Cerebellar cortex (tissue), 1 donor: ENCODE measurements around the gene PTRH1.

Source experiments
- DNase-seq: peaks from one replicate; pipeline ENCODE4 v3.0.0-alpha.2; 2015; ENCODE audit warnings: low spot score

The PTRH1 gene

DNA sequence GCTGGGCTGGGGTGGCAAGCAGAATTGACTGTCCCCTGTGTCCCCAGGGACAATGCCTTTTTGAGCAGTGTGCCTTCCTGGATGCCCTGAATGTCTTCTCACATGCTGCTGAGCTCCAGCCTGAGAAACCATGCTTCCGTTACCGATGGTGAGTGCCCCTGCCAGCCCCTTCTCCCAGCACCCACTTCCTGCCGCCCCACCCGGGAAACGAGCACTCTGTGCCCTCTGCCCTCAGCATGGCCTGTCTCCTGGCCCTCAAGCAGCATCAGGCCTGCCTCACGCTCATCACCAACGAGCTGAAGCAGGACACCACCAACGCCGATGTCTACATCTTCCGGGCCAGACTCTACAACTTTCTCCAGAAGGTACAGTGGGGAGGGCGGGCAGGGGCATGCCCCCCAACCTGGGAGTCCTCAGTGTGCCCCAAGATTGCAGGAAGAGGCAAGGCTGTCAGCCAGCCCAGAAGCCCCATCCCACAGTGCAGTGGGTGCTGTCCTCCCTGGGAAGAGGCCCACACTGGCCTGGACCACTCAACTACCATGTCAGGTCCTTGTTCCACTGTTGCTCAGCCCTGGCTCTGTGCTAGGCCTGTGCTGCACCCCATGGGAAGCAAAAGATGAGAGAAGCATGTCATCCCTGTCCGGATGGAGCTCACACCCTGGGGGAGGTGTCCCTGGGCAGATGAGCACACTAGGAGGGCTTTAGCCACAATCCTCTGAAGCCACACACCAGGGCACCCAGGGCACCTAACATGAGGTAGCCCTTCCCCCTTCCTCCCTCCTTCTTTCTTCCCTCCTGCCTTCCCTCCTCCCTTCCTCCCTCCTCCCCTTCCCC, 4.8 kb upstream of the PTRH1 start:
- no peak for DNase-seq

DNA sequence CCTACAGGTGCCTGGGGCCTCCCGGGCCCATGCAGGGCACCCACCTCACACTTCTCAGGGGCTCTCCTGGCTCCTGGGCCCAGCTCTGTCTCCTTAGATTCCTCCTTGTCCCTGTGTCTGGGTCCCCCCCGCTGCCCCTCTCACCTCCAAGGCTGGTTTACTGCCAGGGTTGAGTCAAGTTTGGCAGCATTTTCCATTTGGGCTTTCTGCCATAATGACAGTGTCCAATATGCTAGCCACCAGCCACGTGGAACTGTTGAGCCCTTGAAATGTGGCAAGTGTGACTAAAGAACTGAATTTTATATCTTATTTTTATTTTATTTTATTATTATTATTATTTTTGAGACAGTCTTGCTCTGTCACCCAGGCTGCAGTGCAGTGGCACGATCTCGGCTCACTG, 2.3 kb upstream of the PTRH1 start:
- peak; percentile 66 for DNase-seq

DNA sequence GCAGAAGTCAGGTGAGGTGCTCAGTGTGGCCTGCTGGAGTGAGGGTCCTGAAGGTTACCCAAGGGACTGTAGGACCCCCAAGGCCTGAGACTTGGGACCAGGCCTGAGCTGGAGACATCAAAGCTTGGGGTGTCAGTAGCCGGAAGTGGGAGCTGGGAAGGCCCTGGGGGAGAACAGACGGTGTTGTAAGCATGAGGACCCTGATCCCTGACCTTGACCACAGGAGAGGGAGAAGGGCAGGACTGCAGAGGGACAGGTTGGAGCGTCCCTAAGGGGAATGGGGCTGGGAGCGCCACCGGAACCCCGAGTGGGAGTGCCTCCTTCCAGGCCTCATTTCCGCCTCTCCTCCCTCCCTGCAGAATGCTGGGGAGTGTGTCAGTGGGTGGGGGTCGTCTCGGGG, 949 bp upstream of the PTRH1 start:
- DNase-seq, result no peak

DNA sequence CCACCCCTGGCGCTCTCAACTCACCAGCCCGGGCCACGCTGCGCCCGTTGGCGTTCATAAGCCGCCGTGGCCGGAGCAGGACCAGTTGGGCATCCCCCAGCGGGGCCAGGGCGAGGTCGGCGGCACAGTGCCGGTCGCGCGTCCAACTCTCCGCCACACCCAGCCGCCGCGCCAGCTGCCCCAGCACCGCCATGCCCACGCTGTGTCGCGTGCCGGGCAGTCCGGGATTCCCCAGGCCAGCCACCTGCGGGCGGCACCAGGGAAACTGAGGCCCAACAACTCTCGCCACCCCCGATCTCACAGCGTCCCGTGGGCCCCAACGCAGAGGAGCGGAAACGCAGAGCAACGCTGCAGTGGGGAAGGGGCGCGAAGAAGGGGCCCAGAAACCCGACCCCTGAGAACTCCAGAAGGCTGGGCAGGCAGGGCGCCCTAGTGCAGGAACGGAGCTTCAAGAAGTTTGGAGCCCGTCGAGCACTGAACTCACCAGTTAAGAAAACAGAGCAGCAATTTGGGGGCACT, 453 bp downstream of the PTRH1 start:
- DNase-seq, result no peak

DNA sequence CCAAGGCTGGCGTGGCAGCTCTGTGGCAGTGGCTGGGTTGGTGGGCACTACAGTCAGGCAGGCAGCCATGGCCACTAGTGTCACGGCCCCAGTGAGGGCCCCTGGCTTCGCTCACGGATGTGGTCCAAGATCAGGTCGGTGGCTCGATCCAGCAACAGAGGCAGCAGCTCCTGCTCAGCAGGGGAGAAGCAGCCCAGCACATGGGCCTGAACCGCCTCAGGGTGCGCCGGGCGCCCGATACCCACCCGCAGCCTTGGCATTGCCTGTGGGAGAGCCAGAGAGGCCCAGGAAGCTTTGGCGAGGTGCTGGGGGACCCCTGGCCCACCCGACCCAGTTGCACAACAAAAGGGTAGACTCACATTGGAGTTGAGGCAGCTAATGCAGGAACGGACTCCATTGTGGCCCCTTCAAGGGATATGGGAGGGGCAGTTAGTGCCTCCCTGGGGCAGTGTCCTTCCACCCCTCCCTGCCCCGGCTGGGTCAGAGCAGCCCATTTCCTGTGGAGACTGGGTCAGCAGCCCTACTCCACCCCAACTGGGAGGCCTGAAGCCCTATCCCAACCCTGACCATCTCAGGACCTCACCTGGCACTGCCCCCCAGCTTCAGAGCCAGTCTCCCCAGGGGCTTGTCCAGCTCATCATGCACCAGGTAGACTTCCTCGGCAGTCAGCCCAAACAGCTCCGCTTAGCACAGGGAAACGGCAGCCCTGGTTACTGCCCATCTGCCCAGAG, 1.3 kb downstream of the PTRH1 start:
- DNase-seq, result no peak

DNA sequence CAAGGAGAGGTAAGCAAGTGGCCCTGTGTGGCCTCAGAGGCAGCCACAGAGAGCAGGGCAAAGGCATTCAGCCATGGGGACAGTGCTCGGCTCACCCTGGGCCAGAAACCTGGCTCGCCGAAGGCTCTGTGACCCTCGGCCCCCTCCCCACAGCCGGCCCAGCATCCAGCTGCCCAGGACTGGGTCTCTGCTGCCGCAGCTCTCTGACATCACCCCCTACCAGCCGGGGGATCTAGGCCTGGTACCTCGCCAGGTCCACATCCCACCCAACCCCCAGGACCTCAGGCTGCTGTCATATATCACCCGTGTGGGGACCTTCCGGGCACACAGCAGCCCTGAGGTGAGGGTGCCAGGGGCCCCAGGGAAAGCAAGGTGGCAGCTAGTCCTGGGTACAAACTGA, 2.6 kb downstream of the PTRH1 start:
- no peak for DNase-seq

DNA sequence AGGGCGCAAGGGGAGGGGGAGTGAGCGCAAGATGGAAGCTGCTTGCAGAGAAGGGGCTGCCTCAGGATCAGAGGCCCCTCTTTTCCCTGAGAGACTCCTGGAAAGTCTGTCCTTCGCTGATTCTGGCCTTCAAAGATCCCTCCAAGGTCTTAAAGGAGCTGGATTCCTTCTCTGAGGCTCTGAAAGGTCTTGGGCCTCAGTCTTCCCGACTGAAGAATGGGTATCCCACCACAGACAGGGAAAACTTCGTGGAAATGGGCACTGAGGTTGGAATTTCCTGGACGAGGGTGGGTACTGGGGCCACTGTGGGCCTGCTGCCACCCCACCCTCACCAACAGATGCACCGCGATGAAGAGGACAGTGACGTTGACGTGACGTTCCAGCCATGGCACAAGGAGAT, 3.1 kb downstream of the PTRH1 start:
- no peak for DNase-seq

DNA sequence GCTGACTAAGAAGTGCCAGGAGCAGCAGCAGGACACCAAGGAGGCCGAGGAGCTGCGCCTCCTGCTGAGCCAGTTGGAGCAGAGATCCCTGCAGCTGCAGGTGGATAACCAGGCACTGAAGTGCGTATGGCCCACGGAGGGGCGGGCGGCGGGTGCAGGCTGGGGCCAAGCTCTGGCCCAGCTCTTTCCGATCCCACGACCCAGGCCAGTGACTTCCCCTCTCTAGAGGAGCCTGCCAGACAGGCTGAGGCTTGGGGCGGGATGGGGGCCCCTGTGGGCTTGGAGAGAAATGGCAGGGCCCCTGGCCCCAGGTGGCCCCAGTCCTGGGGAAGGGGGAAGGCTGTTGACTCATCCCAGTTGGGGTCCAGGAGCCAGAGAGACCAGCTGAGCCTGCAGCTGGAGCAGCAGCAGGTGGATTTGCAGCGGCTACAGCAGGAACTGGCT, 3.6 kb downstream of the PTRH1 start:
- no peak for DNase-seq

DNA sequence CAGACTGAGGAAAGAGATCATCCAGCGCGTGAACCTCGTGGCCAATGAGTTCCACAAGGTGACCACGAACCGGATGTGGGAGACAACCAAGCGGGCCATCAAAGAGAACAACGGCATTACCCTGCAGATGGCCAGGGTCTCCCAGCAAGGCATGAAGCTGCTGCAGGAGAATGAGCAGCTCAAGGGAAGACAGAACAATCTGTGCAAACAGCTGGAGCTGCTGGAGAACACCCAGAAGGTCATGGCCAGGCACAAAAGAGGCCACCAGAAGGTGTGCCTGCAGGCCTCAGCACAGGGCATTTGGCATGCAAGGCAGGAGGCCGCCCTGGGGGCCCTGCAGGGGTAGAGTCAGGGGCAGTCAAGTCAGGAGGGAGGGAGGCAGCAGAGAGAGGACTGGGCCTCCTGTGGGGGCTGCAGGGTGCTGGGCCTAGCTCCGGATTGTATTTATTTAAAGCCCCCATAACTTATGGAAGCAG, 4.2 kb downstream of the PTRH1 start:
- no peak for DNase-seq

DNA sequence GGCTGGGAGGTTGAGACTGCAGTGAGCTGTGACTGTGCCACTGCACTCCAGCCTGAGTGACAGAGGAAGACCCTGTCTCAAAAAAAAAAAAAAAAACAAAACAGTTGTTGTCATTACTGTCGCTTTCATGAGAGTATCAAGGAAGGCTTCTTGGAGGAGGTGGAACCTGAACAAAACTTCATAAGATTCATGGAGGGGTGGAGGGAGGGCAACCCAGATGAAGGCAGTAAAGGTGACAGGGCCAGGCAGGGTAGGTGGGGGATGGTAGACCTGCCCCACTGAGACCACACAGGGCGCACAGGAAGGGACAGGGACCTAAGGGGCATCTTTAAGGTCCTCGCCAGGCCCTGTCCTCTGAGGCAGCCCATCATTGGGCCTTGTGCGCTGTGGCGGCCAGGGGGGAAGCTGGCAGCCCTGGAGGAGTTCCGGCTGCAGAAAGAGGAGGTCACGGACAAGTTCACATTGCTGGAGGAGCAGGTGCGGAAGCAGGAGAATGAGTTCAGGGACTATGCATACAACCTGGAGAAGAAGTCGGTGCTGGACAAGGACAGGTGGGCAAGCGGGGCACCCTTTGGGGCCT, 5.2 kb downstream of the PTRH1 start:
- no peak for DNase-seq

DNA sequence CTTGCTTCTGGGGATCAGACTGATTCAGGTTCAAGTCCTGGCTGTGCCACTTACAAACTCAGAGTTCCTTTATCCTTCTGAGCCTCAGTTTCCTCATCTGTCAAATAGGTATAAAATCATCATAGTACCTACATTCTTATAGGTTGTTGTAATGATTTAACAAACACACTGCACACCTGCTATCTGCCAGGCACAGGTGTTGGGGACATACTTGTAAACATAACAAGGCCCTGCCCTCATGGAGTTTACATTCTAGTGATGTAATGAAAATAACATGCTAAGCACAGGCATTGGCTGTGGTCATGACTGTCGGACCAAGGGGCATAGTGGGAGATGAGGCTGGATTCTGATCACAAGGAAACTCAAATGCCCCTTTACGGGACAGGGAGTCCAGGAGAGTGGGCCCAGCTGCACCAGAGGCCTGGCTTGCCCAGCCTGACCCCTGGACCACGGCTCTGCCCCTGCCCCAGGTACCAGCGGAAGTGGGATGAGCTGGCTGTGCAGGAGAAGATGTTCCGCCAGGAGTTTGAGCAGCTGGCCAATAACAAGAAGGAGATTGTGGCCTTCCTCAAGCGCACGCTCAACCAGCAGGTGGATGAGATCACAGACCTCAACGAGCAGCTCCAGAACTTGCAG, 6.4 kb downstream of the PTRH1 start:
- DNase-seq, result no peak

DNA sequence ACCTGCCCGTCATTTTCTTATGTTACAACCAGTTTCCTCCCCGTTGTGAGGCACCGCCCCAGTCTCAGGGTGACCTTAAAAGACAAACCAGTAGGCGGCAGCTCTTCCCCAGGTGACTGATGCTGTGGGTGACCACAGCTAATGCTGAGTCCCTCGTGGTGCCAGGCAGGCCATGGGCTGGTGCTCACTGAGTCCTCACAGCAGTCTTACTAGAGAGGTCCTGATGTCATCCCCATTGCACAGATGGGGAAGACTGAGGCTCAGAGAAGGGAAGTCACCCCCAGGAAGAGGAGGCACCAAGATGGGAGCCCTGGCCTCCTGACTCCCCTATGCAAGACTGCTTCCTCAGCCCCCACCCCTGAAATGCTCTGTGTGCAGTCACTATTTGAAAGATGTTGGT, 7.7 kb downstream of the PTRH1 start:
- no peak for DNase-seq

DNA sequence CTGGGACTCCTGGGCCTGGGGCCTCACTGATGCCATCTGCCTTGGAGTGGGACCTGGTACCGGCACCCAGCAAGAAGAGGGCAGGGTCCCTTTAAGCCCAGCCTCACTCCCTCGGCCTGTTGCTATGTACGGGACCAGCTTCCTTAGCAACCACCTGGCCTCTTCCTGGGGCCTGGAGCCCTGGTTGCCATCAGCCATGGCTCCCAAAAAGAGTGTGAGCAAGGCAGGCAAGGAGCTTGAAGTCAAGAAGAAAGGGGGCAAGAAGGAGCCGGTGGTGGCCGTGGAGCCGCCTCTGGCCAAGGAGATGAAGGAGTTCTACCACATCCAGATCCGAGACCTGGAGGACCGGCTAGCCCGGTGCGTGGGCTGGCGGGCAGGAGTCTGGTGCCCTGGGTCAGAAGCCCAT, 8.6 kb downstream of the PTRH1 start, which contains the start of gene CFAP157:
CFAP157 (plus strand) TSS at position 153 of the 406 bp plus-strand sequence; CDS start at position 197, 44 bp downstream.
- DNase-seq, result no peak

DNA sequence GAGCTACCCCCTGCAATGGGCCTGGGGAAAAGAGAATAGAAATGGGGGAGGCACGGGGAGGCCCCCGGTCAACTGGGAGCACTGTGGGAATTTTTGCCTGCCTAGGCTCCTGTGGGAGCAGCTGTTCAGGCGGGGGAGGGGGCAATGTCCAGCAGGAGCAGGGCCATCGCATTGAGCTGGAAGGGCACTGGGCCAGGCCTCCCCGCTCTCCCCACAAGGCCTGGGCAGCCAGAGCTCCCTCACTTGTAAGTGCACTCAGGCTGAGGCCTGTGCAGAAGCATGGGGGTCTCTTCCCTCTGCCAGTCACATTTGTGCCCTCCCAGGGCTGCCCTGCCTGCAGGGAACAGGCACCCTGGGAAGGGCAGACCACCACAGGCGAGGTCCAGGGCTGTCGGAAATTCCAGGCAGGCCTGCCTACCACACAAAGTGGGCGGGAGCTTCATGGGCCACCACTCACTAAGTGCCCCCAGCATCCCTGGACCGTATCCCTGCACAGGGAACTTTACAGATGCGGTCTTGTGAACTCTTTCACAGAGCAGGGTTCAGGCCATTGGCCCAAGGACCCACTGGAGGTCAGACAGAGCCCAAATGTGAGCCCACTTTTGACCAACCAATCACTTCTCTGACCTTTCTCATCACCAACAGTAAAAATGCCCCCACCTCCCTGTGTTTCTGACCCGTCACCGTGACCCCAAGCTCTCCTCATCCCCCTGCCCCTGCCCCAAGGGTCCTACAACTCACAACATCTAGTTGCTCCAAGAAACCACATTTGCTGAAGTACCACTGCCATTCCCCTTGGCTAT, 9.7 kb downstream of the PTRH1 start:
- DNase-seq, result no peak

DNA sequence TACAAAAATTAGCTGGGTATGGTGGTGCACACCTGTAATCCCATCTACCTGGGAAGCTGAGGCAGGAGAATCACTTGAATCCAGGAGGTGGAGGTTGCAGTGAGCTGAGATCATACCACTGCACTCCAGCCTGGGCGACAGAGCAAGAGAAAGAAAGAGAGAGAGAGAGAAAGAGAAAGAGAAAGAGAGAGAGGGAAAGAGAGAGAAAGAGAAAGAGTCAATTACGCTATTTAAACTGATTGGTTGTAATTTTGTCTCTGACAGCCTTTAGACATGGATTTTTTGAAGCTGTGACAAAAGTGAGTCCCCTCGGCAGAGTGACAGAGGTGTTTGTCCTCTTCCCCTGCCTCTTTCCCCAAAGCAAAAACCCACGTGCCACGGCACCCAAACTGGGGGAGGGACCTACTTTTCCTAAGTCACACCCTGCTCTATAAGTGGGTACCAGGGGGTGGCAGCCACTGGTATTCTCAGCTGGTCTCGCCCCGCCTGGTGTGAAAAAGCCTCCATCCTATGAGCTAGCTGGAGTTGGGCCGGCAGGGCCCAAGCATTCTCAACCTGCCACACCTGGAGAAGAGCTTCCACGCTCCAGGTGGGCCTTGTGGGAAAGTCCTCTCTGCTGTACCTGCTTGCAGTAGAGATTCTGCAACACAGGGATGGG, 12.0 kb downstream of the PTRH1 start:
- no peak for DNase-seq

DNA sequence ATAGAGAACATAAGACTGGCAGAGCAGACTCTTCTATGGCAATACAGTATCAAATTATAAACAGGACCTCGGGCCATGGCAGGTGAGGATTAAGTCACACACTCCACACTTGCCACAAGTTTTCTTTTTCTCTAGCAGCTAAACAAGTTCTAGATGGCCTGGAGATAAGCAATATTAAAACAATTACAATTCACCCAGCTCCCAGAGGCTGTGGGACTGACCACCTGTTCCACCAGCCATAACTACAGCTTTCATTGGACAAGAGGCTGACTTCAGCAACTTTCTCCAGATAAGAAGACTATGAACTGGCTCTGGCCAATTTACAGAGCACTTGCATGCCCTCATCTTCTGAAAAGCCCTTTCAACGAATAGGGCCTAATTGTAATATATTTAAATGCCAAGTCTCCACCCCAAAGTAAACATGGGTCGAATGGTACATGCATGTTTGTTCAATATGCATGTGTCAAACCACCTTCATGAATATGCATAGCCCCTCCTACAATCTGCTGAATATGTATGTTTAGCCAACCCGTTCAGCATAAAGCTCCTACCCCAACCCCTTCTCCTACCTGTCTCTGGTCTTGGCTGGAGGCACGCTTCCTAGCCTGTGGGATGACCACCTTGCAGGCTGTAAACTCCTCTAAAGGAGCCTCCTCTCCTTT, 14.7 kb downstream of the PTRH1 start:
- DNase-seq, result no peak

DNA sequence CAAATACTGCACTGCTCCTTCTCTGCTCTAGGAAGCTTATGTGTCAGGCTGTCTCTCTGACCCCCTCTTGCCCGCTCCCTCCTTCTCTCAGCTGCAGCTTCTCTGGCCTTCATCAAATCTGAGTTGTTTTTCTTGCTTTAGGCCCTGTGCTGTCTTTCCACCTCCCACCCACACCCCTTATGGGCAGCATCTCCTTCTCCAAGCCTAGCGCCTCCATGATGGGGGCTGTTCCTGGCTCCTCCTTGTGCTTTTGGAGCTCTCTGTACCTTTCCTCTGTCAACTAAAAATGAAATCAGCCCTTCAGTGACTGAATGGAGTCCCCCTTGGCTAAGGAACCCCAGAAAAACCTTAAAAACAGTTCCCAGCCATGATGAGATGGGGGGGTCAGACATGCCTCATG, 15.3 kb downstream of the PTRH1 start:
- DNase-seq, result no peak

DNA sequence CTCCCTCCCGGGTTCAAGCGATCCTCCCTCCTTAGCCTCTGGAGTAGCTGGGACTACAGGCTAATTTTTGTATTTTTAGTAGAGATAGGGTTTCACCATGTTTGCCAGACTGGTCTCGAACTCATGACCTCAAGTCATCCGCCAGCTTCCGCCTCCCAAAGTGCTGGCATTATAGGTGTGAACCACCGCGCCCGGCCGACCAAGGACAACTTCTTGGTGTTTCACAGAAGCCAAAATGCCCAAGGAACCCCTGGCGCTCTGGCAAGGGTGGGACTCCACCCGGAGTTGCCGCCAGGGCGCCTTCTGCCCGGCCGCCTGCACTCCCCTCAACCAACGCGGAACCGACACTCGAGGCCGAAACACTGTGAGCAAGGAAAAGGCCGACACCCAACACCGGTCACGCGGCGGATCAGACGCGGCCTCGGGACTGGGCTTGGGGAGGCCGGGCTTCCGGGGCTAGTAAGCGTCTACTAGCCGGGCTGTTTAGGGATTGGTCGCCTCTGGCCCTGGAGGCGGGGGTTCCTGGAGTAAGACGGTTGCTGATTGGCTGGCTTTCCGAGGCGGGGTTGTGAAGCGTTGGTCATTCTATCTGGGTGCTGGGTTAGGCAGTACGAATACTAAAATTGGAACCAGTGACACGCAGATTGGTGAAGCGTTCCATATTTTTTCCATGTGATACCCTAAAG, 16.3 kb downstream of the PTRH1 start:
- peak; percentile 99 for DNase-seq

DNA sequence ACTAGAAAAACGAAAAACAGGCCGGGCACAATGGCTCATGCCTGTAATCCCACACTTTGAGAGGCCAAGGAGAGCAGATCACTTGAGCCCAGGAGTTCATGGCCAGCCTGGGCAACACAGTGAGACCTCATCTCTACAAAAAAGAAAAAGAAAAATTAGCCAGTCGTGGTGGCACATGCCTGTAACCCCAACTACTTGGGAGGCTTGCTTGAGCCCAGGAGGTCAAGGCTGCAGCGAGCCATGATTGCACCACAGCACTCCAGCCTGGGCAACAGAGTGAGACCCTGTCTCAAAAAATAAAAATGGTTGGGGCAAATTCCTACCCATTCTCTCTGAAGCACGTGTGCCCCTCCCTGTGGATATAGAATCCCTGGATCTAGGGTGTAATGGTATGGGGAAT, 17.1 kb downstream of the PTRH1 start:
- DNase-seq, result no peak

DNA sequence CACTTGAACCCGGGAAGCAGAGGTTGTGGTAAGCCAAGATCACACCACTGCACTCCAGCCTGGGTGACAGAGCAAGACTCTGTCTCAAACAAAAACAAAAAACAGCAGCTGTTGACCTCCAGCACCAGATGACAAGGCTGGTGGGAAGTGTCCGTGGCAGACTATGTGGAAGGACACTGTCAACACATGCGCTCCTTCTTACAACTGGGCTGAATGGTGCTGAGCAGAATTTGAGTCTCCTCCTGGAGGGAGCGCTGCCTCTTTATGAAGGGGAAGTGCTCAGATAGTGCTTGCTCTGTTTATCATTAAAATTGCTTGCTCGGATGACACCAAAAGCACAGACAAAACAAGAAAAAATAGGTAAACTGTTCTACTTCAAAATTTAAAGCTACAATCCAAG, 17.9 kb downstream of the PTRH1 start:
- DNase-seq, result no peak
